Left lung (tissue), 10 donors: ENCODE results near the gene NTM. TPM values are rescaled to one million over a fixed set of nuclear protein-coding genes. Genes with fewer than 3 reads are reported as not detected.

Experiments
- ATAC-seq: fragments of 200-7000 bp; cut with Tn5 transposase; one replicate; pipeline ENCODE4 v1.9.1; 2020; ENCODE audit warnings: moderate library complexity
- DNase-seq, 4 donors: peaks; one replicate each; pipeline ENCODE4 v3.0.0-alpha.2; 2013 to 2020
- H3K27ac ChIP-seq, 2 donors: fragments of 200-600 bp; sonication (generic) in 1 of 2; one replicate each; pipeline versions ENCODE4 v1.5.0 to v1.8.0; 2020 to 2021
- H3K27me3 ChIP-seq, 2 donors: fragments of 200-600 bp; sonication (generic) in 1 of 2; one replicate each; pipeline versions ENCODE4 v1.5.0 to v1.8.0; 2020 to 2021
- H3K36me3 ChIP-seq, 2 donors: fragments of 200-600 bp; sonication (generic) in 1 of 2; one replicate each; pipeline versions ENCODE4 v1.5.0 to v1.8.0; 2020 to 2021
- H3K4me1 ChIP-seq, 2 donors: fragments of 200-600 bp; one replicate each; pipeline ENCODE4 v1.8.0; 2021
- H3K4me3 ChIP-seq, 2 donors: fragments of 200-600 bp; sonication (generic) in 1 of 2; one replicate each; pipeline versions ENCODE4 v1.5.0 to v1.8.0; 2020 to 2021; ENCODE audit warnings: mild to moderate bottlenecking in 1 of 2
- H3K9me3 ChIP-seq, 2 donors: fragments of 200-600 bp; sonication (generic) in 1 of 2; one replicate each; pipeline versions ENCODE4 v1.5.0 to v1.8.0; 2020 to 2021
- intact Hi-C, 2 donors: fragments of 100-400 bp; cut with DNase I; formaldehyde crosslinking; loops; one replicate each; pipeline versions ENCODE4 v1.11.2 to v1.14.2; 2022
- polyA plus RNA-seq, 6 donors: library from polyadenylated mRNA; unstranded; fragments of 120-200 nt; gene quantifications; one replicate each; pipeline ENCODE4 v1.2.1, GENCODE V29; 2013; ENCODE audit not compliant: insufficient read length in 6 of 6
- total RNA-seq, 2 donors: library from RNA; stranded (reverse); fragmentation: NEBNext Ultra II Directional; extraction: Animal tissue kit (Norgen Biotek cat#: 25700); gene quantifications; one replicate each; pipeline ENCODE4 v1.2.1, GENCODE V29; 2021
- TF ChIP-seq, protein P1 (sequence below), 2 donors: fragments of 200-600 bp; sonication (generic) in 1 of 2; IDR thresholded peaks; one replicate each; pipeline versions ENCODE4 v1.5.0 to v1.8.0; 2021; ENCODE audit warnings: antibody characterized with exemption in 2 of 2
- donor health status: DM: no; HTN: yes; CAD: no.
- donor health status: DM: no; HTN: no; CAD: no.

NTM gene
- total and polyA plus RNA-seq, 8 donors = 9.5 to 31.0 (median 21.1) TPM

DNA sequence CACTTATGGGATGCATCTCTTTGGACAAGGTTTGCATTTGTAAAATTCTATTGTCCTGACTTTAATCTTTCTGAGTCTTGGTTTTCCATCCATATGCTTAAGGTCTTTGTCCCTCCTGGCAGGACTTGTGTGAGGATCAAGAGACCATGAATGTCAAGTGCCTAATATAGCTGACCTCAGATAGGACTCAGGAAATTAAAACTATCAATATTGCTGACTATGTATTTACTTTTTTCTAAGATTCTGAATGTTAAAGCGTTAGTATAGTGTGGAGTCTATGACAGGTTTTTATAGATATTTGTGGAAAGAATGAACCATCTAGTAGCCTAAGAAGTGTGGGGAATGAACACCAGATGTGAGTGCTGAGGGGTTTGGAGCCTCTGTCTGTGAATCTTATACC is 637.8 kb downstream of the NTM start:
- H3K27me3 ChIP-seq = peaks cover 0 to 7% of the 10 kb centered on the region in 2 donors
- DNase-seq (no peak), ATAC-seq (no peak)
- no peaks in the 10 kb centered on the region for H3K36me3 ChIP-seq
- H3K9me3 ChIP-seq = no peaks in the 10 kb centered on the region
- H3K4me1 ChIP-seq = no peaks in the 10 kb centered on the region
- TF ChIP-seq, protein P1, sequence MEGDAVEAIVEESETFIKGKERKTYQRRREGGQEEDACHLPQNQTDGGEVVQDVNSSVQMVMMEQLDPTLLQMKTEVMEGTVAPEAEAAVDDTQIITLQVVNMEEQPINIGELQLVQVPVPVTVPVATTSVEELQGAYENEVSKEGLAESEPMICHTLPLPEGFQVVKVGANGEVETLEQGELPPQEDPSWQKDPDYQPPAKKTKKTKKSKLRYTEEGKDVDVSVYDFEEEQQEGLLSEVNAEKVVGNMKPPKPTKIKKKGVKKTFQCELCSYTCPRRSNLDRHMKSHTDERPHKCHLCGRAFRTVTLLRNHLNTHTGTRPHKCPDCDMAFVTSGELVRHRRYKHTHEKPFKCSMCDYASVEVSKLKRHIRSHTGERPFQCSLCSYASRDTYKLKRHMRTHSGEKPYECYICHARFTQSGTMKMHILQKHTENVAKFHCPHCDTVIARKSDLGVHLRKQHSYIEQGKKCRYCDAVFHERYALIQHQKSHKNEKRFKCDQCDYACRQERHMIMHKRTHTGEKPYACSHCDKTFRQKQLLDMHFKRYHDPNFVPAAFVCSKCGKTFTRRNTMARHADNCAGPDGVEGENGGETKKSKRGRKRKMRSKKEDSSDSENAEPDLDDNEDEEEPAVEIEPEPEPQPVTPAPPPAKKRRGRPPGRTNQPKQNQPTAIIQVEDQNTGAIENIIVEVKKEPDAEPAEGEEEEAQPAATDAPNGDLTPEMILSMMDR (IDR thresholded peaks at IDR 0.05) = no peak
- H3K27ac ChIP-seq = no peak overlapping the region
- intact Hi-C loops = no loop called here
- H3K4me3 ChIP-seq = no peak overlapping the region

DNA sequence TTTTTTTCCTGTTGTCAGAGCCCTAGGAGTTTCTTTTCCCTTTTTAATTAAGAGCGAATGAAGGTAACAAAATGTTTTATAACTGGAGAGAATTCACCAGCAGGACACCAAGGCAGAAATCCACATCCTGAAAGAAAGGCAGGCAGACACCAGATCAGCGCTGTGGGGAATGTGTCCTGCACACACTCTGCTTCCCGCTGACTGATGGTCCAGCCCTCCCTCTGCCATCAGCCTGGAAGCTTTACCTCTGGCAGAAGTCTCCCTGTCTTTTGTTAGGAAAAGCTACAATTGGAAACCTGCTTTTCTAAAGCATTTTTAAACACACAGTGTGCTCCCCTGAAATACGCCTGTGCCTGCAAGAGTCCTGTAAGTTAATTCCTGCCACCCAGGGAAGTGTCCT is 638.5 kb downstream of the NTM start:
- intact Hi-C loops = no loop called here
- Histone ChIP-seq H3K27me3 (peaks cover 0 to 7% of the 10 kb centered on the region in 2 donors), H3K4me1 (no peaks in the 10 kb centered on the region), H3K27ac (no peak overlapping the region), H3K4me3 (no peak overlapping the region), H3K9me3 (no peaks in the 10 kb centered on the region), H3K36me3 (no peaks in the 10 kb centered on the region)
- ATAC-seq (no peak), DNase-seq (no peak)
- TF ChIP-seq, protein P1 (IDR thresholded peaks at IDR 0.05) = no peak

DNA sequence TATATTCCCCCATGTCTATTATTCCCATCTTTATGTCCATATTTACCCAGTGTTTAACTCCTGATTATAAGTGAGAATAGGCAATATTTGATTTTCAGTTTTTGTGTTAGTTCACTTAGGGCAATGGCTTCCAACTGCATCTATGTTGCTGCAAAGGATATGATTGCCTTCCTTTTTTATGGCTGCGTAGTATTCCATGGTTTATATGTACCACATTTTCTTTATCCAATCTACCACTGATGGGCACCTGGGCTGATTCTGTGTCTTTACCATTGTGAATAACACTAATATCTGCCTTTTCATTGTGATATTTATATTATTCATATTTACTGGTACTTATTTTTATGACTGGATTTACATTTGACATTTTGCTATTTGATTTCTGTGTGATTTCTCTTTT is 649.6 kb downstream of the NTM start:
- TF ChIP-seq, protein P1 (IDR thresholded peaks at IDR 0.05) = no peak
- no peak for ATAC-seq
- intact Hi-C loops = no loop called here

DNA sequence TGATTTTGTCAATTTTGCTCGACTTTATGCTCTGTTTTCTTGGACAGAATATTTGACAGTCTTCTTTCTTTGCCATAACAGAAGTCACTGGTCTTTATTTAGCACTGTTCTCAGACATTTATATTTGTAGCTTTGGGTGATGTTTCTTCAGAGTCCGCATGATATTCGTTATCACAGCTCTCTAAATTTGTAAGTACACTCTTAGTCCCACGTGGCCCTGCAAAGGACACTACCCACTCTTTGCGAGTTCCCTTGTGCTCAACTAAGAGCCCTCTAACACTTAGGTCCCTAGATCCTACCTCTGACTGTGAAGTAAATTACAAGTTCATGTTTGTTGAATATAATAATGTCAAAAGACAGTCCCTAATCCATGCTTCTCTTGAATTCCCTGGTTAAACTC is 651.9 kb downstream of the NTM start:
- no peak overlapping the region for H3K27ac ChIP-seq

More for the DNA sequence above, 649.6 kb downstream of the NTM start:
- Histone ChIP-seq H3K27me3 (no peaks in the 10 kb centered on the region), H3K27ac (no peak overlapping the region), H3K9me3 (peaks cover 0 to 4% of the 10 kb centered on the region in 2 donors), H3K4me3 (no peak overlapping the region), H3K4me1 (no peaks in the 10 kb centered on the region), H3K36me3 (no peaks in the 10 kb centered on the region)
- no peak for DNase-seq

DNA sequence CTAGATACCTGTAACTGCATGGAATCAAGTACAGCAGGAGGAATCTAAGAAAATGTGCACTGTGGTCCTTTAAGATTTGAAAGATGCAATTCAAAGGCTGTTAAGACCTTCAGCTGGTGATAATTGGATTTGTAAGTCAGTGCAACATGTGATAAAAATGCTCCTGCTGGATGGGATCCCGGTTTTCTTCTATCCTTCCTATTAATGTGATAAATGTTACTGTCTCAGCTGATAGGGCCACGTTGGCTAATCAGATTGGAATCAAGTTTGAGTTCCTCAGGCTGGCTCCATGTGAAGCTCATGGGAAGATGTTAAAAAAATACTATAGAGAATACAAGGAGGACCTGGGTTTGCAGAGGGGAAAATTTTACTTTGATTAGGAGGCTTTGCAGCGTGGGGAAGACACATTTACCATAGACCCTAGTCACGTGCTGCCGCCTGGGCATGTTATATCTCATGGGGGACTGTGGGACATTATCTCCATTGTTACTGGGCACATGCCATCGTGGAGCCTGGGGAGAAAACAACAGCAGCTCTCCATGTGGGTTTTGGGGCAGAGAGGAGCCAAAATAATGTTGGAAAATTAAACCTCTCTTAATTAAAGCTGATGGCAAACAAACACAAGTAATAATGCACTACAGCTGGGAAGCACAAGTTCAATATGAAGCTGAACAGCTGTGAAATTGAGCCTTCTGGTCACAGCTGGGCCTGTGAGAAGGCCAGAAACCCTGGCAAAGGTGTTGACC is 652.5 kb downstream of the NTM start:
- no peak overlapping the region for H3K4me3 ChIP-seq
- H3K27ac ChIP-seq = no peak overlapping the region
- no peaks in the 10 kb centered on the region for H3K27me3 ChIP-seq
- H3K9me3 ChIP-seq = peaks cover 0 to 4% of the 10 kb centered on the region in 2 donors
- DNase-seq (peak in 2 of 4 donors; percentile 26 to 28), ATAC-seq (no peak)
- TF ChIP-seq, protein P1 (IDR thresholded peaks at IDR 0.05) = no peak
- no peaks in the 10 kb centered on the region for H3K4me1 ChIP-seq
- H3K36me3 ChIP-seq = no peaks in the 10 kb centered on the region
- intact Hi-C loops = no loop called here

More for the DNA sequence above, 651.9 kb downstream of the NTM start:
- TF ChIP-seq, protein P1 (IDR thresholded peaks at IDR 0.05) = no peak
- H3K9me3 ChIP-seq = peaks cover 0 to 4% of the 10 kb centered on the region in 2 donors
- ATAC-seq = no peak
- H3K4me1 ChIP-seq = no peaks in the 10 kb centered on the region
- no peaks in the 10 kb centered on the region for H3K36me3 ChIP-seq
- intact Hi-C loops = no loop called here
- no peak for DNase-seq
- H3K27me3 ChIP-seq = no peaks in the 10 kb centered on the region
- H3K4me3 ChIP-seq = no peak overlapping the region
